Caco-2 (cell line): Measurements from ENCODE around the gene LOXL1. TPM values are rescaled to one million over a fixed set of nuclear protein-coding genes. Genes with fewer than 3 reads are reported as not detected.

ENCODE experiments used
- BruUV-seq: library from RNA; stranded (reverse); fragments of 400-500 nt; replicated peaks from 2 replicates; lab custom pipeline; 2021; lab: Mats Ljungman, UMichigan
- CTCF ChIA-PET: fragments of 300-600 bp; sonication (Branson Sonifier 250); formaldehyde crosslinking; loops from one replicate; lab custom pipeline; 2022; ENCODE audit warnings: antibody characterized with exemption; lab: Charles Lee
- POLR2A ChIA-PET: fragments of 300-600 bp; sonication (Branson Sonifier 250); formaldehyde crosslinking; loops from one replicate; lab custom pipeline; 2022; ENCODE audit warnings: antibody characterized with exemption; lab: Charles Lee
- DNase-seq, 2 experiments: peaks; one replicate each; pipeline versions ENCODE4 v3.0.0 to v3.0.0-alpha.2; 2020 to 2022
- H3K27me3 ChIP-seq: replicated peaks from 2 replicates; pipeline ENCODE4 v1.6.0; 2011; ENCODE audit warnings: low read length; ENCODE audit not compliant: control insufficient read depth, insufficient read depth
- H3K36me3 ChIP-seq: 2 replicates; pipeline ENCODE4 v1.5.1; 2011; ENCODE audit warnings: low read length; ENCODE audit not compliant: control insufficient read depth, insufficient read depth
- H3K4me1 ChIP-seq: fragments of 250-450 bp; sonication (Bioruptor Pico); 2 replicates; pipeline ENCODE4 v1.5.1; 2020; ENCODE audit warnings: mild to moderate bottlenecking
- H3K4me3 ChIP-seq: 2 replicates; pipeline ENCODE4 v1.5.1; 2011; ENCODE audit warnings: low read depth, mild to moderate bottlenecking, control low read depth, low read length
- H3K9me3 ChIP-seq: fragments of 250-450 bp; sonication (Bioruptor Pico); 2 replicates; pipeline ENCODE4 v1.5.1; 2020; ENCODE audit warnings: mild to moderate bottlenecking, moderate library complexity
- H3K27ac Mint-ChIP-seq: one replicate; pipeline ENCODE4 v1.8.0; 2022; ENCODE audit warnings: mixed read lengths; ENCODE audit not compliant: unreplicated experiment
- H3K27me3 Mint-ChIP-seq: one replicate; pipeline ENCODE4 v1.8.0; 2022; ENCODE audit warnings: mixed read lengths; ENCODE audit not compliant: insufficient read depth, unreplicated experiment
- H3K36me3 Mint-ChIP-seq: one replicate; pipeline ENCODE4 v1.8.0; 2022; ENCODE audit warnings: mild to moderate bottlenecking, mixed read lengths; ENCODE audit not compliant: insufficient read depth, unreplicated experiment
- H3K4me1 Mint-ChIP-seq: one replicate; pipeline ENCODE4 v1.8.0; 2022; ENCODE audit warnings: low read depth, mixed read lengths; ENCODE audit not compliant: unreplicated experiment
- H3K4me3 Mint-ChIP-seq: one replicate; pipeline ENCODE4 v1.8.0; 2022; ENCODE audit warnings: mild to moderate bottlenecking, moderate library complexity, mixed read lengths; ENCODE audit not compliant: unreplicated experiment
- H3K9me3 Mint-ChIP-seq: one replicate; pipeline ENCODE4 v1.8.0; 2022; ENCODE audit warnings: mixed read lengths; ENCODE audit not compliant: unreplicated experiment
- intact Hi-C: fragments of 100-400 bp; cut with micrococcal nuclease; formaldehyde crosslinking; loops from one replicate; pipeline ENCODE4 v1.10.0; 2022; ENCODE audit not compliant: unreplicated experiment
- total RNA-seq: library from RNA; stranded (reverse); gene quantifications from 2 replicates; pipeline ENCODE4 v1.2.3, GENCODE V29; 2022
- TF ChIP-seq, protein P1 (sequence below), 2 experiments: fragments of 200-600 bp in 1 of 2; IDR thresholded peaks; 1 replicate in 1 of 2; 2 replicates in 1 of 2; pipeline versions ENCODE4 v1.5.1 to v1.8.0; 2011 to 2022; ENCODE audit warnings: antibody characterized with exemption in 1 of 2, control low read depth in 1 of 2, inconsistent platforms in 1 of 2, low read depth in 1 of 2, low read length in 1 of 2, mild to moderate bottlenecking in 1 of 2, moderate library complexity in 1 of 2; ENCODE audit not compliant: insufficient read depth in 1 of 2, severe bottlenecking in 1 of 2, unreplicated experiment in 1 of 2

The LOXL1 gene
- total RNA-seq, 1 experiment from 2014 or later = 3.7 TPM

DNA sequence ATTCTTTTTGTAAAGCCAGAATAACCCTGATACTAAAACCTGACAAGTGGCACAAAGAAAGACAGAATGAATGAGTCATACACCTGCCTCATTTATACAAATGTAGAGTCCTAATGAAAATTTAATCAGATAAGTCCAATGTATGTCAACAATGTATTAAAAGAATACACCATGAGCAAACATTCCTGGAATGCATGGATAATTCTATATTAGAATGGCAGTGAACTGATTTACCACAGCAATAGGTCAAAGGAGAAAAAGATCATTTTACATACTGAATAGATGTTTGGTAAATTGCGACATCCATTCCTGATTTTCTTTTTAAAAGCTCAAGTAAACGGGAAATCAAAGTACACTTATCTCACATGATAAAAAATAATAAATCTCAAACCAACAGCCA, 11.2 kb upstream of the LOXL1 start:
- intact Hi-C loops = no loop called here
- H3K4me1 ChIP-seq = 0 out of 2 replicates have a peak, but pooled peaks cover 5% of the 10 kb centered on the region
- H3K4me1 Mint-ChIP-seq = no peaks in the 10 kb centered on the region
- H3K9me3 Mint-ChIP-seq = peaks cover 11% of the 10 kb centered on the region
- no peaks in the 10 kb centered on the region for H3K36me3 ChIP-seq
- H3K27ac Mint-ChIP-seq = no peak overlapping the region
- TF ChIP-seq, protein P1, sequence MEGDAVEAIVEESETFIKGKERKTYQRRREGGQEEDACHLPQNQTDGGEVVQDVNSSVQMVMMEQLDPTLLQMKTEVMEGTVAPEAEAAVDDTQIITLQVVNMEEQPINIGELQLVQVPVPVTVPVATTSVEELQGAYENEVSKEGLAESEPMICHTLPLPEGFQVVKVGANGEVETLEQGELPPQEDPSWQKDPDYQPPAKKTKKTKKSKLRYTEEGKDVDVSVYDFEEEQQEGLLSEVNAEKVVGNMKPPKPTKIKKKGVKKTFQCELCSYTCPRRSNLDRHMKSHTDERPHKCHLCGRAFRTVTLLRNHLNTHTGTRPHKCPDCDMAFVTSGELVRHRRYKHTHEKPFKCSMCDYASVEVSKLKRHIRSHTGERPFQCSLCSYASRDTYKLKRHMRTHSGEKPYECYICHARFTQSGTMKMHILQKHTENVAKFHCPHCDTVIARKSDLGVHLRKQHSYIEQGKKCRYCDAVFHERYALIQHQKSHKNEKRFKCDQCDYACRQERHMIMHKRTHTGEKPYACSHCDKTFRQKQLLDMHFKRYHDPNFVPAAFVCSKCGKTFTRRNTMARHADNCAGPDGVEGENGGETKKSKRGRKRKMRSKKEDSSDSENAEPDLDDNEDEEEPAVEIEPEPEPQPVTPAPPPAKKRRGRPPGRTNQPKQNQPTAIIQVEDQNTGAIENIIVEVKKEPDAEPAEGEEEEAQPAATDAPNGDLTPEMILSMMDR (IDR thresholded peaks at IDR 0.05; ENCODE audit: insufficient read depth in 1 of 2, low read depth in 1 of 2, low read length in 1 of 2, severe bottlenecking in 1 of 2, unreplicated experiment in 1 of 2) = no peak
- POLR2A ChIA-PET = no interaction called here
- no TSS peak for BruUV-seq
- no peak for DNase-seq
- H3K27me3 Mint-ChIP-seq = peaks cover 3% of the 10 kb centered on the region
- CTCF ChIA-PET = interaction anchor here (2.1 kb wide), 1 partner anchor 12 kb away, joined by 4 read pairs; no protein-coding TSS in a partner anchor
- H3K36me3 Mint-ChIP-seq = no peaks in the 10 kb centered on the region
- H3K4me3 Mint-ChIP-seq = no peak overlapping the region
- H3K27me3 ChIP-seq = no peaks in the 10 kb centered on the region
- H3K9me3 ChIP-seq = no peaks in the 10 kb centered on the region
- H3K4me3 ChIP-seq = no peak overlapping the region

DNA sequence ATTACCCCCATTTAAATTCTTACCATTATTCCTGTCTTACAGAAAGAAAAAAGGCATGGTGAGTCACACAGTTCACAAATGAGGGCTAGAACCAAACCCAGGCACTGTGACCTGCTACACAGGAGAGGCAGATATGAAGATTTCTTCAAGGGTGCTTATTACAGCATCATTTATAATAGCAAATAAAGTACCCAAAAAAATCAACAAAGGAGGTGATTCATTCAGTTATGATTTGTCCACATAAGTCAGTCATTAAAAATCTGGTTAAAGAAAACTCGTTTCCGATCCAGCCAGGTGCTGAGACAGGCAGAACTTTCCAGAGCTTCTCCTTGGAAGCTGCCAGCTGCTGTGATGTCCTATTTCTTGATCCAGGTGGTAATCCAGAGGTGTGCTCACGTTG, 7.5 kb upstream of the LOXL1 start:
- POLR2A ChIA-PET = no interaction called here
- Mint-ChIP-seq H3K9me3 (peaks cover 11% of the 10 kb centered on the region), H3K36me3 (no peaks in the 10 kb centered on the region), H3K27me3 (peaks cover 2% of the 10 kb centered on the region), H3K4me3 (no peak overlapping the region), H3K4me1 (no peaks in the 10 kb centered on the region), H3K27ac (no peak overlapping the region)
- H3K27me3 ChIP-seq = no peaks in the 10 kb centered on the region
- TF ChIP-seq, protein P1 (IDR thresholded peaks at IDR 0.05; ENCODE audit: insufficient read depth in 1 of 2, low read depth in 1 of 2, low read length in 1 of 2, severe bottlenecking in 1 of 2, unreplicated experiment in 1 of 2) = no peak
- intact Hi-C loops = no loop called here
- H3K4me3 ChIP-seq = no peak overlapping the region
- CTCF ChIA-PET = interaction anchor here (0.6 kb wide), 2 partner anchors 9 to 22 kb away, joined by 3 to 4 read pairs; no protein-coding TSS in a partner anchor
- no peaks in the 10 kb centered on the region for H3K36me3 ChIP-seq
- 0 out of 2 replicates have a peak, but pooled peaks cover 5% of the 10 kb centered on the region for H3K4me1 ChIP-seq
- no TSS peak for BruUV-seq
- no peak for DNase-seq
- H3K9me3 ChIP-seq = no peaks in the 10 kb centered on the region

DNA sequence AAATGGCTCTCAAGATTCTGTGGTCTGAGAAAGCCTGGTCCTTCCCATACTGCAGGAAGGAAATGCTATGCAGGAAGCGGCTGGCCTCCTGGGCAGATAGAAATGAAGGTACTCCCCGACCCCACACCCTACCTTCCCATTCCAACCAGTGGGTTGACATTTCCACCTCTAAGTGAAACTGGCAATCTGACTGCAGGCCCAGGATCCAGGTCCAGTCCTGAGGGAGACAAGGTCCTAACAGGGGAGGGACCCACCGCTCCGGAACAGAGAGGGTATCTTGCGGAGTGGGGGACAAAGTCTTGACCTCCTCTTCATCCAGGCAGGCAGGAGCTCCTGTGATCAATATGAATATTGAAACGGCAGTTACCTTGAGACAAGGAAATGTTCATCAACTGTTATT, 6.6 kb upstream of the LOXL1 start:
- Histone ChIP-seq H3K36me3 (no peaks in the 10 kb centered on the region), H3K4me1 (0 out of 2 replicates have a peak, but pooled peaks cover 4% of the 10 kb centered on the region)

More for the DNA sequence above, 6.6 kb upstream of the LOXL1 start:
- H3K27me3 Mint-ChIP-seq = peaks cover 2% of the 10 kb centered on the region
- POLR2A ChIA-PET = no interaction called here
- Histone ChIP-seq H3K9me3 (no peaks in the 10 kb centered on the region), H3K27me3 (no peaks in the 10 kb centered on the region), H3K4me3 (no peak overlapping the region)
- H3K9me3 Mint-ChIP-seq = peaks cover 11% of the 10 kb centered on the region
- no peak for DNase-seq
- TF ChIP-seq, protein P1 (IDR thresholded peaks at IDR 0.05; ENCODE audit: insufficient read depth in 1 of 2, low read depth in 1 of 2, low read length in 1 of 2, severe bottlenecking in 1 of 2, unreplicated experiment in 1 of 2) = no peak
- CTCF ChIA-PET = no interaction called here
- H3K36me3 Mint-ChIP-seq = no peaks in the 10 kb centered on the region
- no peak overlapping the region for H3K27ac Mint-ChIP-seq
- intact Hi-C loops = no loop called here
- H3K4me3 Mint-ChIP-seq = no peak overlapping the region
- no TSS peak for BruUV-seq
- H3K4me1 Mint-ChIP-seq = no peaks in the 10 kb centered on the region
